Measurements from ENCODE around the gene AIFM3.

GRCh38 chr22:20949698-20950183, 17.3 kb upstream of the AIFM3 start:
- no peak for TF ChIP-seq TEAD4 (CRISPR knock-in tag; IDR thresholded peaks at IDR 0.05)
- no peak for TF ChIP-seq CREM (CRISPR knock-in tag; IDR thresholded peaks at IDR 0.05)
- TF ChIP-seq ERG (CRISPR knock-in tag; IDR thresholded peaks at IDR 0.05), result no peak
- TF ChIP-seq TCF7 (CRISPR knock-in tag; IDR thresholded peaks at IDR 0.05; ENCODE audit: low read depth), result no peak
- peak; percentile 39; the same call in 1 of the 2 replicates for TF ChIP-seq GABPB1 (CRISPR knock-in tag; IDR thresholded peaks at IDR 0.05)
- TF ChIP-seq CTCF (IDR thresholded peaks at IDR 0.05), result no peak
- TF ChIP-seq ETV6 (CRISPR knock-in tag; IDR thresholded peaks at IDR 0.05), result no peak
- TF ChIP-seq E2F5 (CRISPR knock-in tag; IDR thresholded peaks at IDR 0.05), result no peak
- TF ChIP-seq USF2 (CRISPR knock-in tag; IDR thresholded peaks at IDR 0.05), result no peak
- TF ChIP-seq ZNF263 (CRISPR knock-in tag; IDR thresholded peaks at IDR 0.05; ENCODE audit: low read depth), result no peak
- no peak for TF ChIP-seq NR1H2 (CRISPR knock-in tag; IDR thresholded peaks at IDR 0.05)
- TF ChIP-seq FOXJ3 (CRISPR knock-in tag; IDR thresholded peaks at IDR 0.05; ENCODE audit: borderline replicate concordance), result no peak
- no peak for TF ChIP-seq ZNF423 (CRISPR knock-in tag; IDR thresholded peaks at IDR 0.05)
- no peak for TF ChIP-seq MAX (CRISPR knock-in tag; IDR thresholded peaks at IDR 0.05)

Data from WTC11 (cell line).